Measurements from ENCODE around the gene TMEM132C. TPM values are rescaled to one million over a fixed set of nuclear protein-coding genes. Genes with fewer than 3 reads are reported as not detected.

Gene TMEM132C
- total and polyA plus RNA-seq, 9 donors, result 0.50 to 10.1 (median 1.2) TPM

GRCh38 chr12:128570191-128571065 is 303.5 kb downstream of the TMEM132C start:
- Histone ChIP-seq H3K27me3 (ENCODE audit: control insufficient read depth, insufficient read depth, low read length) (no peaks in the 10 kb centered on the region), H3K27ac (ENCODE audit: low read length) (no peak overlapping the region), H3K4me3 (ENCODE audit: low read length) (no peak overlapping the region), H3K36me3 (ENCODE audit: control insufficient read depth, insufficient read depth, low read length) (no peaks in the 10 kb centered on the region), H3K4me1 (ENCODE audit: control insufficient read depth, insufficient read depth, low read length) (no peaks in the 10 kb centered on the region), H3K9me3 (replicated peaks; ENCODE audit: control insufficient read depth, low read depth, low read length) (peaks cover 4% of the 10 kb centered on the region)
- 88% methylated on average over 5 of the region's 11 CpGs for WGBS (ENCODE audit: insufficient coverage)
- DNase-seq, result no peak

- DNase-seq, result no peak
- Histone ChIP-seq H3K9me3 (replicated peaks; ENCODE audit: control insufficient read depth, low read depth, low read length) (peaks cover 4% of the 10 kb centered on the region), H3K36me3 (ENCODE audit: control insufficient read depth, insufficient read depth, low read length) (no peaks in the 10 kb centered on the region), H3K4me1 (ENCODE audit: control insufficient read depth, insufficient read depth, low read length) (no peaks in the 10 kb centered on the region), H3K27ac (ENCODE audit: low read length) (no peak overlapping the region), H3K4me3 (ENCODE audit: low read length) (no peak overlapping the region), H3K27me3 (ENCODE audit: control insufficient read depth, insufficient read depth, low read length) (no peaks in the 10 kb centered on the region)
- 94% methylated on average over 6 of the region's 7 CpGs for WGBS (ENCODE audit: insufficient coverage)
Observed at GRCh38 chr12:128571906-128572810, 305.2 kb downstream of the TMEM132C start.

- Histone ChIP-seq H3K36me3 (ENCODE audit: control insufficient read depth, insufficient read depth, low read length) (no peaks in the 10 kb centered on the region), H3K4me3 (ENCODE audit: low read length) (no peak overlapping the region), H3K9me3 (replicated peaks; ENCODE audit: control insufficient read depth, low read depth, low read length) (peaks cover 4% of the 10 kb centered on the region), H3K4me1 (ENCODE audit: control insufficient read depth, insufficient read depth, low read length) (peaks cover 3% of the 10 kb centered on the region), H3K27ac (ENCODE audit: low read length) (no peak overlapping the region), H3K27me3 (ENCODE audit: control insufficient read depth, insufficient read depth, low read length) (no peaks in the 10 kb centered on the region)
- 86% methylated on average over 1 of the region's 4 CpGs for WGBS (ENCODE audit: insufficient coverage)
- DNase-seq, result no peak
Observed at GRCh38 chr12:128573907-128574306, 306.9 kb downstream of the TMEM132C start.

DNA sequence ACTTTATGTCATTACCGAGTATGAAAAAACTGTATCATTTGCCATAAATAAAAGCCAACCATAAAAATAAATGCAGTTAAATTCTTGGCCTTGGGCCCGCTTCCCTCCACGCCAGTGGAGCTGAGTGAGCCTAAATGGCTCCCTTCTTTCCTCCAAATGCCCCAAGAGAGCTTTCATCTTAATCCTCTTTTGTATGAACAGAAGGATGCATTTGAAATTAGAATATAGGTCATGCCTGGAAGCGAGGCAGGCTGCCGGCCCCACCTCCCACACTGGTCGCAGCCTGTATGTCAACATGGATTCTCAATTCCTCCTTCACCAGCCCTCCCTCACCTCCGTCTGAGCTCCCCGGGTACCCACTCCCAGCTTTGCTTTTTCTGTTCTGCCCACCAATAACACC is 311.1 kb downstream of the TMEM132C start:
- H3K9me3 ChIP-seq (replicated peaks; ENCODE audit: control insufficient read depth, low read depth, low read length), result no peaks in the 10 kb centered on the region
- WGBS (ENCODE audit: insufficient coverage), result 15% methylated on average over 4 of the region's 8 CpGs
- H3K27ac ChIP-seq (ENCODE audit: low read length), result no peak overlapping the region
- H3K4me3 ChIP-seq (ENCODE audit: low read length), result no peak overlapping the region
- peak; percentile 10 for DNase-seq
- no peaks in the 10 kb centered on the region for H3K36me3 ChIP-seq (ENCODE audit: control insufficient read depth, insufficient read depth, low read length)
- peaks cover 16% of the 10 kb centered on the region for H3K4me1 ChIP-seq (ENCODE audit: control insufficient read depth, insufficient read depth, low read length)
- H3K27me3 ChIP-seq (ENCODE audit: control insufficient read depth, insufficient read depth, low read length), result no peaks in the 10 kb centered on the region

DNA sequence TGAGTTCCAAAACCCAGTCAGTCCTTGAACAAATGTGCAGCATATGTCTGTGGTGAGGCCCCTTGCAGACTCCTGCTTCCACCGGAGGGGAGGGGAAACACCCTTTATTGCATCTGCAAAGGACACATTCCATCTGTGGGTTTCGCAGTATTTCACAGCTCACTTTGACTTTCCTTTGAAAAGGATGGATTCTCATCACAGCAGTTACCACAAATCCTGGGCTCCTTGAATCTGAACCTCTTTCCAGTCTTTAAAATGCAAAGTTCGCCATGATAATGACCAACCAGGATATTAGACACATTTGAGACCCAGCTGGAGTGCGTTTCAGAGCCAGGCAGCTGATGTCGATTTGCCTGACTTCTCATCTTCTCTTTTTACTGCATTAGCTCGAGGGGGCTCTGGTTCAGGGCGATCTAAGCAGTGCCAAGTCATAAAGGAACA is 314.4 kb downstream of the TMEM132C start:
- peak; percentile 83 for DNase-seq
- Histone ChIP-seq H3K27me3 (ENCODE audit: control insufficient read depth, insufficient read depth, low read length) (no peaks in the 10 kb centered on the region), H3K4me1 (ENCODE audit: control insufficient read depth, insufficient read depth, low read length) (peaks cover 16% of the 10 kb centered on the region), H3K4me3 (ENCODE audit: low read length) (no peak overlapping the region), H3K27ac (ENCODE audit: low read length) (peak overlapping the region; percentile 47), H3K36me3 (ENCODE audit: control insufficient read depth, insufficient read depth, low read length) (no peaks in the 10 kb centered on the region), H3K9me3 (replicated peaks; ENCODE audit: control insufficient read depth, low read depth, low read length) (no peaks in the 10 kb centered on the region)
- WGBS (ENCODE audit: insufficient coverage), result 9% methylated on average over 4 of the region's 7 CpGs

DNA sequence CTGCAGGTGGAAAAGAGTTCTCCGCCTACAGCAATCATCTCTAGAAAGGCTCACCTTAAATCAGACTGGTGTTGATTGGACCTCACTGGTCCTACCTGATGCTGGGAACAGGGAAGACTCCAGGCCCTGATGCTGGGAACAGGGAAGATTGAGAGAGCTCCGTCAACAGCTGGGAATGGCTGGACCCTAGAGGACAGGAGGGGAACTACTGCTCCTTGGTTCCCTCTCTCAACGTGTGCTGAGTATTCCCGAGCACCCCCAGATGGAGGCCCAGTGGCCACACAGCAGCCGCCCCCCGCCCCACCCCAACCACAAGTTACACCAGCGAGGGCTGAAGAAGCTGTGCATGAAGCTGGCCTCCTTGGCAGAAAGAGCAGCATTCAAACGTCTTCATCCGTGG is 316.5 kb downstream of the TMEM132C start:
- 86% methylated on average over 4 of the region's 9 CpGs for WGBS (ENCODE audit: insufficient coverage)
- H3K36me3 ChIP-seq (ENCODE audit: control insufficient read depth, insufficient read depth, low read length), result no peaks in the 10 kb centered on the region

DNA sequence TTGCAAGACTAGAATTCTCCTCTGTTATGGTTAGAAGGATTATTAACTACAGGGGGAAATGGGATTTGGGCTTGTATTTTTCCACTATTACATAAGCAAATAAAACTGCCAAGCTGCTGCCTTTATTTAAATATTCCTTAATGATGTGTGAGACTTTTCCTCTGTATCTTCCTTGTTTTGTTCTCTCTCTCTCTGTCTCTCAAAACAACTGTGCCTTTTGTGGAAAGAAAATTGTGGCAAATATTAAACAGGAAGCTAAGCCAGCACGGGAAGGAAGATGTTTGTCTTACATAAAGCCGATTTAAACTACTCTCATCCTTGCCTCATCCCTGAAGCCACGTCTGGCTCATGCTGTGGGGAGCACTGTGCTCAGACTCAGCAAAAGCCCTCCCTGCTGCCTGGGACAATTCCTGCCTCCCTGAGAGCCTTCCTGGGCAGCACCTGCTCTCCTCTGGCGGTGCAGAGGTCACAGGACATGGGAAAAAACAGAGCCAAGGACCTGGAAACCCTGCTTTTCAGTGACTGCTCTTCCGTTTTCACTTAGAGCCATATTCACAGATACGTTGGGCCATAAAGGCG is 319.6 kb downstream of the TMEM132C start:
- DNase-seq, result peak; percentile 86
- H3K27me3 ChIP-seq (ENCODE audit: control insufficient read depth, insufficient read depth, low read length), result no peaks in the 10 kb centered on the region
- H3K27ac ChIP-seq (ENCODE audit: low read length), result peak overlapping the region; percentile 45
- H3K4me3 ChIP-seq (ENCODE audit: low read length), result no peak overlapping the region
- H3K36me3 ChIP-seq (ENCODE audit: control insufficient read depth, insufficient read depth, low read length), result no peaks in the 10 kb centered on the region
- H3K4me1 ChIP-seq (ENCODE audit: control insufficient read depth, insufficient read depth, low read length), result peaks cover 14% of the 10 kb centered on the region
- 30% methylated on average over 6 of the region's 7 CpGs for WGBS (ENCODE audit: insufficient coverage)
- H3K9me3 ChIP-seq (replicated peaks; ENCODE audit: control insufficient read depth, low read depth, low read length), result no peaks in the 10 kb centered on the region

More for the DNA sequence above, 316.5 kb downstream of the TMEM132C start:
- Histone ChIP-seq H3K27ac (ENCODE audit: low read length) (no peak overlapping the region), H3K9me3 (replicated peaks; ENCODE audit: control insufficient read depth, low read depth, low read length) (no peaks in the 10 kb centered on the region), H3K4me3 (ENCODE audit: low read length) (no peak overlapping the region), H3K27me3 (ENCODE audit: control insufficient read depth, insufficient read depth, low read length) (no peaks in the 10 kb centered on the region), H3K4me1 (ENCODE audit: control insufficient read depth, insufficient read depth, low read length) (peaks cover 24% of the 10 kb centered on the region)
- no peak for DNase-seq

DNA sequence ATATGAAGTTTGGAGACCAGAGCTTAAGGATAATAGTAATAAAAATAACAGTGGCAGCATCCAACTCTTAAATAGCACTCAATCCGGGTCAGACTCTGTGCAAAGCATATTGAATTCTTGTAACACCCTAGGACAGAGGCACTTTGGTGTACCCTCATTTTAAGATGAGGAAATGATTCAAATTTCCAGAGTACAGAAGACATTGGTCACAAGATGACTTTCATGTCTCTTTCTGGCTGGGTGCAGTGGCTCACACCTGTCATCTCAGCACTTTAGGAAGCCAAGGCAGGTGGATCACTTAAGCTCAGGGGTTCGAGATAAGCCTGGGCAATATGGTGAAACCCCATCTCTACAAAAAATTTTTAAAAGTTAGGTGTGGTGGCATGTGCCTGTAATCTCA is 320.9 kb downstream of the TMEM132C start:
- Histone ChIP-seq H3K27ac (ENCODE audit: low read length) (no peak overlapping the region), H3K4me3 (ENCODE audit: low read length) (no peak overlapping the region), H3K4me1 (ENCODE audit: control insufficient read depth, insufficient read depth, low read length) (peaks cover 14% of the 10 kb centered on the region), H3K36me3 (ENCODE audit: control insufficient read depth, insufficient read depth, low read length) (no peaks in the 10 kb centered on the region), H3K9me3 (replicated peaks; ENCODE audit: control insufficient read depth, low read depth, low read length) (no peaks in the 10 kb centered on the region), H3K27me3 (ENCODE audit: control insufficient read depth, insufficient read depth, low read length) (no peaks in the 10 kb centered on the region)
- DNase-seq, result no peak
- 60% methylated on average over 1 of the region's 2 CpGs for WGBS (ENCODE audit: insufficient coverage)

DNA sequence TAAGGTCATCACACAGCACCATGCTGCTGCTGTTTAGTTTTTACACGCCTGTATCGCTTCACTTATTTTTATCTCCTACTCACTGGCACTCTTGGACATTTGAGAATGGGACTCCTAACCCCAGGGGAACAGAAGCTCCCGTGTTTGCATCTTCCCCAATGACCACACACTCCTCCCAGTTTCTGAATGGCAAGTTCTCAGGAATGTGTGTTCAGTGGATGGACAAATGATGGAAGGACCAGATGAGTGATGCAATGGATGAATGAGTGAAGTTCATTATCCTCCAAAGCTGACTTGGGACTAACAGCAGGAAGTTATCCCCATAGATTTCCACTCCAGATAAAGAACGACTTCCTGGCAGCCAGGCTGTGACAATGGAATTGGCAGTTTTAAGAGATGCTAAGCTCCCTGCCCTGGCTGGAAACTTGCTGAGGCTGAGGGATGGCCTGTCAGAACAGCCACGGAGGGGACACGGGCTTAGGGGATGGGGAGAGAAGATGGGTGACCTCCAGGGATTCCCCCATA is 325.3 kb downstream of the TMEM132C start:
- Histone ChIP-seq H3K4me1 (ENCODE audit: control insufficient read depth, insufficient read depth, low read length) (peaks cover 16% of the 10 kb centered on the region), H3K4me3 (ENCODE audit: low read length) (no peak overlapping the region), H3K9me3 (replicated peaks; ENCODE audit: control insufficient read depth, low read depth, low read length) (no peaks in the 10 kb centered on the region), H3K27ac (ENCODE audit: low read length) (no peak overlapping the region), H3K36me3 (ENCODE audit: control insufficient read depth, insufficient read depth, low read length) (no peaks in the 10 kb centered on the region), H3K27me3 (ENCODE audit: control insufficient read depth, insufficient read depth, low read length) (peaks cover 8% of the 10 kb centered on the region)
- no peak for DNase-seq
- 67% methylated on average over 2 of the region's 6 CpGs for WGBS (ENCODE audit: insufficient coverage)
